ENCODE results near the gene MAP9. TPM values are rescaled to one million over a fixed set of nuclear protein-coding genes. Genes with fewer than 3 reads are reported as not detected.

MAP9 gene
- total and polyA plus RNA-seq, 2 of the 4 experiments (the other 2 are of a cell fraction) = 4.0 to 6.6 TPM

GRCh38 chr4:155321006-155321405, 55.8 kb downstream of the MAP9 start:
- Histone ChIP-seq H3K9ac (ENCODE audit: low read depth, low read length) (no peak overlapping the region), H2BK5ac (ENCODE audit: low read depth, low read length, poor library complexity, severe bottlenecking) (no peak overlapping the region), H3K4me3 (ENCODE audit: insufficient read depth, low read depth, low read length) (no peak overlapping the region), H3K27ac (ENCODE audit: insufficient read depth, low read length) (no peak overlapping the region), H4K20me1 (ENCODE audit: insufficient read depth, low read length) (no peaks in the 10 kb centered on the region), H3K36me3 (ENCODE audit: control insufficient read depth, insufficient read depth, low read length) (no peaks in the 10 kb centered on the region), H3K23ac (ENCODE audit: low read depth, low read length) (no peak overlapping the region), H2AFZ (replicated peaks; ENCODE audit: low read length, poor library complexity) (no peak overlapping the region), H2BK20ac (ENCODE audit: low read depth, low read length) (no peak overlapping the region), H2BK120ac (ENCODE audit: low read depth, low read length) (no peak overlapping the region), H2AK5ac (ENCODE audit: low read depth, low read length) (no peak overlapping the region), H3K14ac (replicated peaks; ENCODE audit: low read depth, low read length) (no peak overlapping the region), H3K79me1 (ENCODE audit: low read depth in 1 of 2, low read length in 2 of 2) (no peaks in the 10 kb centered on the region), H4K5ac (ENCODE audit: low read depth, low read length) (no peak overlapping the region), H3K56ac (ENCODE audit: extremely low read depth, insufficient read depth, low read length) (no peak overlapping the region), H4K8ac (ENCODE audit: low read depth in 2 of 2, low read length in 2 of 2) (no peak overlapping the region), H3K4me2 (ENCODE audit: low read depth, low read length) (no peak overlapping the region), H3K27me3 (ENCODE audit: control insufficient read depth, insufficient read depth, low read length) (no peaks in the 10 kb centered on the region; the same call in 1 of the 2 replicates), H3K4ac (ENCODE audit: low read depth, low read length) (no peak overlapping the region), H3K4me1 (ENCODE audit: control insufficient read depth, insufficient read depth, low read length) (no peaks in the 10 kb centered on the region), H3K18ac (ENCODE audit: low read depth, low read length) (no peak overlapping the region), H3K9me3 (ENCODE audit: control insufficient read depth, insufficient read depth, low read length) (no peaks in the 10 kb centered on the region), H2AK9ac (replicated peaks; ENCODE audit: low read depth, low read length, poor library complexity) (no peak overlapping the region), H2BK15ac (ENCODE audit: low read depth, low read length) (no peak overlapping the region), H4K91ac (ENCODE audit: insufficient read depth, low read depth, low read length) (no peak overlapping the region), H3K9me1 (ENCODE audit: insufficient read depth, low read length) (no peaks in the 10 kb centered on the region)
- ATAC-seq (ENCODE audit: low read depth) (no peak), DNase-seq (no peak)
- dilution Hi-C loops (cut with HindIII; ENCODE audit: low sequenced_read_pairs, unreplicated experiment) (no loop called here), intact Hi-C loops (cut with micrococcal nuclease) (no loop called here), in situ Hi-C loops (cut with MboI; ENCODE audit: low sequenced_read_pairs) (no loop called here)
- CTCF ChIA-PET = no interaction called here
- POLR2A ChIA-PET (ENCODE audit: unreplicated experiment) = no interaction called here
- BruUV-seq (replicated peaks) = no TSS peak
- TF ChIP-seq CTCF (conservative IDR thresholded peaks at IDR 0.05; ENCODE audit: low read depth, low read length) (no peak), USF2 (IDR thresholded peaks at IDR 0.05; ENCODE audit: low read depth, low read length) (no peak), RCOR1 (IDR thresholded peaks at IDR 0.05; ENCODE audit: insufficient replicate concordance, low read length) (no peak), MAZ (IDR thresholded peaks at IDR 0.05; ENCODE audit: borderline replicate concordance, low read depth, low read length) (no peak), ELK1 (IDR thresholded peaks at IDR 0.05; ENCODE audit: borderline replicate concordance, low read depth, low read length) (no peak)
